Endodermal cell (in vitro differentiated cells): ENCODE results near the gene ENO4. TPM values are rescaled to one million over a fixed set of nuclear protein-coding genes. Genes with fewer than 3 reads are reported as not detected.

Source experiments
- DNase-seq: peaks from one replicate; pipeline ENCODE4 v3.0.0-alpha.2; 2017
- H3K27ac ChIP-seq: 2 replicates; pipeline ENCODE4 v1.5.1; 2013; ENCODE audit warnings: mild to moderate bottlenecking, low read depth, low read length, moderate library complexity
- H3K27me3 ChIP-seq: 2 replicates; pipeline ENCODE4 v1.6.1; 2013; ENCODE audit warnings: mild to moderate bottlenecking, low read length, moderate library complexity; ENCODE audit not compliant: insufficient read depth, control insufficient read depth, poor library complexity, severe bottlenecking
- H3K36me3 ChIP-seq: 2 replicates; pipeline ENCODE4 v1.7.0; 2013; ENCODE audit warnings: mild to moderate bottlenecking, low read length, moderate library complexity; ENCODE audit not compliant: control insufficient read depth, insufficient read depth
- H3K4me1 ChIP-seq: one replicate; pipeline ENCODE4 v1.7.0; 2013; ENCODE audit warnings: low read length; ENCODE audit not compliant: control insufficient read depth, insufficient read depth
- H3K4me3 ChIP-seq: 2 replicates; pipeline ENCODE4 v1.5.1; 2013; ENCODE audit warnings: mild to moderate bottlenecking, low read length, moderate library complexity
- H3K9ac ChIP-seq: 2 replicates; pipeline ENCODE4 v1.6.1; 2013; ENCODE audit warnings: mild to moderate bottlenecking, low read length, moderate library complexity; ENCODE audit not compliant: poor library complexity, severe bottlenecking; ENCODE audit errors: extremely low read depth
- H3K9me3 ChIP-seq: 2 replicates; pipeline ENCODE4 v1.6.1; 2013; ENCODE audit warnings: mild to moderate bottlenecking, low read length, moderate library complexity; ENCODE audit not compliant: control insufficient read depth
- H3K27ac Mint-ChIP-seq: 2 replicates; pipeline ENCODE4 v1.8.0; 2020; ENCODE audit warnings: mixed read lengths
- H3K27me3 Mint-ChIP-seq: 2 replicates; pipeline ENCODE4 v1.8.0; 2021; ENCODE audit warnings: mild to moderate bottlenecking, mixed read lengths; ENCODE audit not compliant: insufficient read depth
- H3K36me3 Mint-ChIP-seq: 2 replicates; pipeline ENCODE4 v1.8.0; 2020; ENCODE audit warnings: low read depth, mixed read lengths
- H3K4me1 Mint-ChIP-seq: 2 replicates; pipeline ENCODE4 v1.8.0; 2020; ENCODE audit warnings: mixed read lengths
- H3K4me3 Mint-ChIP-seq: 2 replicates; pipeline ENCODE4 v1.8.0; 2020; ENCODE audit warnings: mild to moderate bottlenecking, moderate library complexity, mixed read lengths
- H3K9me3 Mint-ChIP-seq: 2 replicates; pipeline ENCODE4 v1.8.0; 2020; ENCODE audit warnings: mild to moderate bottlenecking, mixed read lengths
- WGBS, 2 experiments: methylation state at CpG; one replicate each; pipeline versions ENCODE4 v1.1.5 to v1.1.7; 2013; ENCODE audit warnings: missing lambda C conversion rate in 2 of 2, mixed read lengths in 1 of 2; ENCODE audit not compliant: insufficient coverage in 1 of 2, insufficient read length in 1 of 2; 5-methylcytosine and 5-hydroxymethylcytosine counted together
- total RNA-seq, 2 donors: library from RNA; stranded (reverse); fragmentation: NEBNext Ultra II Directional in 1 of 2; extraction: Animal tissue kit (Norgen Biotek cat#: 25700) in 1 of 2; gene quantifications; 2 replicates in 1 of 2; 3 replicates in 1 of 2; pipeline ENCODE4 v1.2.1, GENCODE V29; 2021
- TF ChIP-seq, protein P1 (sequence below): fragments of 200-600 bp; sonication (generic); conservative IDR thresholded peaks from 2 replicates; pipeline ENCODE4 v1.5.0; 2021; ENCODE audit warnings: antibody characterized with exemption, mild to moderate bottlenecking

The ENO4 gene
- total RNA-seq, 2 donors from 2014 or later = 1.1 to 2.2 TPM

GRCh38 chr10:116918583-116918982, 69.3 kb downstream of the ENO4 start:
- no peak overlapping the region for H3K27ac Mint-ChIP-seq
- peaks cover 36% of the 10 kb centered on the region for H3K36me3 Mint-ChIP-seq
- no peak overlapping the region for H3K9ac ChIP-seq
- H3K4me1 ChIP-seq = no peaks in the 10 kb centered on the region
- H3K9me3 ChIP-seq = no peaks in the 10 kb centered on the region
- no peak overlapping the region for H3K4me3 ChIP-seq
- H3K27me3 Mint-ChIP-seq = no peaks in the 10 kb centered on the region
- DNase-seq = no peak
- H3K9me3 Mint-ChIP-seq = no peaks in the 10 kb centered on the region
- TF ChIP-seq, protein P1, sequence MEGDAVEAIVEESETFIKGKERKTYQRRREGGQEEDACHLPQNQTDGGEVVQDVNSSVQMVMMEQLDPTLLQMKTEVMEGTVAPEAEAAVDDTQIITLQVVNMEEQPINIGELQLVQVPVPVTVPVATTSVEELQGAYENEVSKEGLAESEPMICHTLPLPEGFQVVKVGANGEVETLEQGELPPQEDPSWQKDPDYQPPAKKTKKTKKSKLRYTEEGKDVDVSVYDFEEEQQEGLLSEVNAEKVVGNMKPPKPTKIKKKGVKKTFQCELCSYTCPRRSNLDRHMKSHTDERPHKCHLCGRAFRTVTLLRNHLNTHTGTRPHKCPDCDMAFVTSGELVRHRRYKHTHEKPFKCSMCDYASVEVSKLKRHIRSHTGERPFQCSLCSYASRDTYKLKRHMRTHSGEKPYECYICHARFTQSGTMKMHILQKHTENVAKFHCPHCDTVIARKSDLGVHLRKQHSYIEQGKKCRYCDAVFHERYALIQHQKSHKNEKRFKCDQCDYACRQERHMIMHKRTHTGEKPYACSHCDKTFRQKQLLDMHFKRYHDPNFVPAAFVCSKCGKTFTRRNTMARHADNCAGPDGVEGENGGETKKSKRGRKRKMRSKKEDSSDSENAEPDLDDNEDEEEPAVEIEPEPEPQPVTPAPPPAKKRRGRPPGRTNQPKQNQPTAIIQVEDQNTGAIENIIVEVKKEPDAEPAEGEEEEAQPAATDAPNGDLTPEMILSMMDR = no peak
- WGBS, 2 experiments = 100% methylated on average over 2 of the region's 2 CpGs; no CpG with 5 or more reads in 1 of the 2 experiments
- H3K36me3 ChIP-seq = peaks cover 29% of the 10 kb centered on the region
- H3K27me3 ChIP-seq = no peaks in the 10 kb centered on the region
- H3K4me3 Mint-ChIP-seq = no peak overlapping the region
- H3K4me1 Mint-ChIP-seq = peaks cover 13% of the 10 kb centered on the region
- no peak overlapping the region for H3K27ac ChIP-seq

GRCh38 chr10:116919164-116919563, 69.9 kb downstream of the ENO4 start:
- Histone ChIP-seq H3K4me1 (no peaks in the 10 kb centered on the region), H3K9ac (no peak overlapping the region), H3K36me3 (peaks cover 26% of the 10 kb centered on the region), H3K27ac (no peak overlapping the region), H3K4me3 (no peak overlapping the region), H3K9me3 (no peaks in the 10 kb centered on the region), H3K27me3 (no peaks in the 10 kb centered on the region)
- Mint-ChIP-seq H3K27me3 (no peaks in the 10 kb centered on the region), H3K9me3 (no peaks in the 10 kb centered on the region), H3K4me1 (peaks cover 13% of the 10 kb centered on the region), H3K27ac (no peak overlapping the region), H3K4me3 (no peak overlapping the region), H3K36me3 (peaks cover 33% of the 10 kb centered on the region)
- TF ChIP-seq, protein P1 = no peak
- 100% methylated on average over 2 of the region's 2 CpGs; no CpG with 5 or more reads in 1 of the 2 experiments for WGBS, 2 experiments
- DNase-seq = no peak

GRCh38 chr10:116919706-116920105, 70.4 kb downstream of the ENO4 start:
- Mint-ChIP-seq H3K4me1 (peaks cover 10% of the 10 kb centered on the region), H3K27ac (no peak overlapping the region), H3K27me3 (no peaks in the 10 kb centered on the region), H3K4me3 (no peak overlapping the region), H3K36me3 (peaks cover 32% of the 10 kb centered on the region), H3K9me3 (no peaks in the 10 kb centered on the region)
- TF ChIP-seq, protein P1 = no peak
- Histone ChIP-seq H3K27ac (no peak overlapping the region), H3K9ac (no peak overlapping the region), H3K9me3 (no peaks in the 10 kb centered on the region), H3K27me3 (no peaks in the 10 kb centered on the region), H3K4me3 (no peak overlapping the region), H3K4me1 (no peaks in the 10 kb centered on the region), H3K36me3 (peaks cover 27% of the 10 kb centered on the region)
- DNase-seq = no peak
- WGBS, 2 experiments = 48 to 90% methylated on average over 1 to 2 of the region's 2 CpGs
